Measurements from ENCODE around the gene ZSCAN31.
A peak's percentile ranks its signal among the peaks of the same experiment; 100 is the strongest.
"Not testable (repeated sequence)": the region's sequence is repeated elsewhere in the genome, so short reads cannot be mapped to it uniquely, and the experiment has no call there.

The ZSCAN31 gene

GRCh38 chr6:28353356-28353755 is 17.4 kb upstream of the ZSCAN31 start:
- DNase-seq, result no peak

- DNase-seq, result no peak
These were observed 15.6 kb upstream of the ZSCAN31 start for GRCh38 chr6:28351493-28351925.

- DNase-seq, result no peak
These were observed 15.1 kb upstream of the ZSCAN31 start for GRCh38 chr6:28351087-28351486.

DNA sequence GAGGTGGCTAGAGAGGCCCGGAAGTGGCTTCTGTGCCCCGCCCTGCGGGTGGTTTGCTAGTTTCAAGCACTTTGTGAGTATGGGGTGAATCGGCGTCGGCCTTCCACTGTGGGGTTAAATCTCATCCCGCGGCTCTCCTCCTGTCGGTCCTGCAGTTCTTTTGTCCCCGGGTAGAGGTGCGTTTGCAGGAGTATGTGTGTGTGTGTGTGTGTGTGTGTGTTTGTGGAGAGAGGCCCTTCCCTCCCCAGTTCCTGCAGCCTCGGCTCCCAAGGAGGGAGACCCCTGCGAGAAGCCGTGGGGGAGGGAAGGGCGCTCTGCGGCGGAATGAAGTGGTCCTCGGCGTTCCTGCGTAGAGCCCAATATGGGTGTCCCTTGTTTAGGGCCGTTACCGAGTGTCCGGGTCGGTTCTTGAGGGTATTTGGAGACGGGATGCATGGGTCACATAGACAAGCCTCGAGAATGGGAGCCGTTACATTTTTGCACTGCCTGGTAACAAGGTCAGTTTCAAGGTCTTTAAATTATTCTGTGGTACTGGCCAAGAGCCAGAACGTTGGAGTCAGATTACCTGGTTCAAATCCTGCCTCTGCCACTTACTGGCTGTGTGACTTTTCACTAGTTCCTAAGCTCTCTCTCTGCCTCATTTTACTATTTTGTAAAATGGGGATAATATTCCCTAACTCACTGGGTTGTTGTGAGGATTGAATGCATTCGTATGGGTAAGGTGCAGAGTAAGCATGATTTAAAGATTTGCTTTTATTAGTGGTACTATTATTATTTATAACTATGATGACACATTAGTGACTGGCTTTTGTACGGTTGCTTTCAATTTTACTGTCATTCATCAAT is 14.2 kb upstream of the ZSCAN31 start, which contains the start of gene ZKSCAN3:
Gene ZKSCAN3, plus strand, starts transcription at position 56 of the 846 bp plus-strand sequence. CDS start 9,640 bp downstream, outside the sequence.
- DNase-seq, result peak; percentile 73

GRCh38 chr6:28349344-28349891 is 13.5 kb upstream of the ZSCAN31 start:
- DNase-seq, result no peak

GRCh38 chr6:28347119-28347518 is 11.2 kb upstream of the ZSCAN31 start:
- DNase-seq, result no peak

DNA sequence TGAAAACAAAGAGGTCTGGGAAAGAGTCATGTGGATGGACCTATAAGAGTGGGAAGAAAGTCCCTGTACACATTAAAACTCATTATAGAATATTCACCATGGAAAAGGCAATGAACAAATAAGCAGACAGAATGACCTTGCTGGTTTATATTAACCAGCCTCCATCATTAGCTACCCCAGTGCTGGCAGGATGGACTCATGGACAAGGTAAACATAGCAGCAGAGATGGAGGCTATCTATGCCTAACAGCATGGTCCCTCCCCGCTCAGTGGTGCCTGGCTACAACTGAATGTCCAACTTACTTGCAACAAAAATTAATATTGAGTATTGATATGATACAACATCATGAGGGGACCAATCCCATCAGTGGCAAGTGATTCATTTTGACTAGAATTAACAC is 9.3 kb upstream of the ZSCAN31 start:
- DNase-seq, result no peak

DNA sequence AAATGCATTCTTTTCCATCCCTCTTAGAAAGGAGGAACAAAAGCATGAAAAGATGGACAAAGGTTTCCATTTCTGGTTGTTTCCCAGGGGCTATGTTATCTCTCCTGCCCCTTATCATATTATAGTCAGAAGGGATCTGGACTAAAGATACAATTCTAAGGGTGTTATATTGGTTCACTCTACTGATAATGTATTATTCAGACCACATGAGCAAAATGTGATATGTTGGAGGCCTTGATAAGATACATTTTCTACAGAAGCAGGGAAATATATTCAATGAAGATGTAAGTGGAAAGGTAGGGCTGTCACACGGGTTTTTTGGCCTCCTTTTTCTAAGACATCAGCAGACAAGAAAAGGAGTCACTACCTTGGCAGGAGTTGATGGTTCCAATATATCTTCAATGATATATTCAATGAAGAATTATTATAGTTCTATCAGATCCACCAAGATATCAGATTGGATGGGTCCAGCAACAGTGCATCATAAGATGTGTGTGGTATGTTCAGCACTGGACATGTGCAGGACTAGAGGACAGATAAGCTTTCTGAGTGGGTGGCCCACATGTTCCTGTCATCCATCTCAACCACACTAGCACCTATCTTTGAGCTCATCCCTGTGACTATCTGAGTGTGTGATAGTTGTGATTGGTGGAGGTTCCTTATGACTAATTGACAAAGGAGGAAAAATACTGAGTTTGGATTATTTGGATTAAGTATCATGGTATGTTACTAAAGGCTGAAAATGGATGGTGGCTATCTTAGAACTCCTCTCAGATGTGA is 8.1 kb upstream of the ZSCAN31 start:
- no peak for DNase-seq

DNA sequence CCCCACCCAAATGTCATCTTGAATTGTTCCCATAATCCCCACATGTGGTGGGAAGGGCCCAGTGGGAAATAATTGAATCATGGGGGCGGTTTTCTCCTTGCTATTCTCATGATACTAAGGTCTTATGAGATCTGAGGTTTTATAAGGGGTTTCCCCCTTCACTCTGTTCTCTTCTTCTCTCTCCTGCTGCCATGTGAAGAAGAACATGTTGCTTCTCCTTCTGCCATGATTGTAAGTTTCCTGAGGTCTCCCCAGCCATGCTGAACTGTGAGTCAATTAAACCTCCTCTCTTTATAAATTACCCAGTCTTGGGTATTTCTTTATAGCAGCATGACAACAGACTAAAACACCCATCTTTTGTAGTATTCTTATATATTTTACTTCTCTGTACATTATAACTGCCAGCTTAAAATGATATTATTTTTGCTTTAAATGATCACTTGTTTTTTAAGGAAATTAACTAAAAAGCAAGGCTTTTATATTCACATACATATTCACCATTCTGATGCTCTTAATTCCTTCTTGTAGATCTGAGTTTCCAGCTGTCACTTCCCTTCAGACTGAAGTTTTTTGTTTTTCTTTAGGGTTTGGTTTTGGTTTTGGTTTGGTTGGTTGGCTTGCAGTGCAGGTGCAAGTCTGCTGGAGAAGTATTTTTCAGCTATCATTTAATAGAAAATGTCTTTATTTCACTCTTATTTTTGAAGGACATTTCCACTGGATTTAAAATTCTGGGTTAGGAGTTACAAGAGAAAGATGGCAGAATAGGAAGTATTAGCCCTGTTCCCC is 4.6 kb upstream of the ZSCAN31 start:
- DNase-seq, result no peak

GRCh38 chr6:28337121-28337520 is 1.2 kb upstream of the ZSCAN31 start:
- no peak for DNase-seq

GRCh38 chr6:28336284-28337120 is 554 bp upstream of the ZSCAN31 start:
- peak; percentile 35 for DNase-seq

- no peak for DNase-seq
These were observed 846 bp downstream of the ZSCAN31 start for GRCh38 chr6:28335040-28335563.

DNA sequence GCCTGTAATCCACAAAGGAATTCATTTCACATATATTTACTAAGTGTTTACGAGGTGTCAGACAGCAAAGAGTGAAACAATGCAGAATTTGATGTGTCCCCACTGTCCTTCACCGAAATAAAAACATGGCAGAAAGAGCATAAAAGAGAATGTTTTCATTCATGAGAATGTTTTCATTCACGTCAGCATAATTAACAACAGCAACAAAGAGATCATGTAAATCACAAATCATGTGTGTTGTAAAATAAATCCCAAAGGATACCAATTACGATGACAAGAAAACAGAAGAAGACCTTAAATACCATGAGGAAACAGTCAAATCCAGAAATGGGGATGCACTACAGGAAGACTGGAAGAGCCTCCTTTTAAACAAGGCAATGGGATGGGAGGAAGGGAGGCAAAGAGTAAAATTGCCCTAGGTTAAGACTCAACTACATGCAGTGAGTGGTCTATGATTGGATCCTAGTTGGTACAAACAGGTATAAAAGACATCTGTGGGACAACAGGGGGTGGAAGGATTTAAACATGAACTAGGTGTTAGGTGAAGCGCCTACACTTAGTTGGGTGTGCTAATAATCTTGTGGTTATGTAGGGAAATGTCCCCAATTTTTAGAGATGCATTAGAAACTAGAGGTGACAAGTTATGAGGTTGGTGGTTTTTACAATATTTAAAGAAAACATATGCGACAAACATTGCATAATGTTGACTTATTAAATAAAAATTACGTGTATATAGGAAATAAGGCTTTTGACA is 1.5 kb downstream of the ZSCAN31 start:
- no peak for DNase-seq

- DNase-seq, result no peak
These were observed 2.3 kb downstream of the ZSCAN31 start for GRCh38 chr6:28333599-28334018.

DNA sequence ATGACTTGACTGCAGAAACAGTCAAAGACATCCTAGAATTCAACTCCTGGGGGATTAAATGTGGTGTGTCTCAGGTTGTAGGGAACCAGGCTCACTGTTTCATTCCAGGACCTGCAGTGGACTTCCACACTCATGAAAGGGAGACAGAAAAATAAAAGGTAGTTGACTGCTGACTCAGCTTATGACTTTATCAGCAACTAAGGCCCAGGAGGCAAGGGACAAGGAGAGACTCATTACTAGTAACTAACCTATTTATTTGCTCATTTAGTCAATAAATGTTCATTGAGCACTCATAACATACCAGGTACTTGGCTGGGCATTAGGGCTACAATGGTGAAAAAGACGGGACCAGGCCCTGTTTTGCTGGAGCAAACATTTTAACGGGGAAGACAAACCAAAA is 2.9 kb downstream of the ZSCAN31 start:
- no peak for DNase-seq

GRCh38 chr6:28330041-28330440 is 5.9 kb downstream of the ZSCAN31 start:
- no peak for DNase-seq

DNA sequence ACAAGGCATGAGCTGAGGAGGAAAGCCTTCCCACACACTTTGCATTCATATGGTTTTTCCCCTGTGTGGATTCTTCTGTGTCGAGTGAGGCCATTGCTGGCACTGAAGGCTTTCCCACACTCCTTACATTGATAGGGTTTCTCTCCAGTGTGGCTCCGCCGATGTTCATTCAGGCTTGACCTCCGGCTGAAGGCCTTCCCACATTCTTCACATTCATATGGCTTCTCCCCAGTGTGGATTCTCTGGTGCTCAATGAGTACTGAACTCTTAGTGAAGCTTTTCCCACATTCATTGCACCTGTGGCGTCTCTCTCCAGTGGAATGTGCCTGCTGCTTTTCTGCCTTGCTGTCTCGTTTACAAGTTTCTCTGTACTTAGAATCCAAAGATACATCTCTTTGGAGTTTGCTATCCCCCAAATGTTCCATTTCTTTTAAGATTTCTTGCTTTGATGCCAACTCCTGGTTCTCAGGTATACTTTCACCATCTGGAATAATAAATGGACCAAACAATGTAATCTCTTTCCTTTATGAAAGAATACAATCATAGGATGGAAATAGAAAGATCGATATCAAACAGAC is 9.5 kb downstream of the ZSCAN31 start:
- DNase-seq, result no peak

GRCh38 chr6:28323813-28324424 is 12.0 kb downstream of the ZSCAN31 start:
- DNase-seq, result no peak

GRCh38 chr6:28322661-28323060 is 13.3 kb downstream of the ZSCAN31 start:
- DNase-seq, result no peak

DNA sequence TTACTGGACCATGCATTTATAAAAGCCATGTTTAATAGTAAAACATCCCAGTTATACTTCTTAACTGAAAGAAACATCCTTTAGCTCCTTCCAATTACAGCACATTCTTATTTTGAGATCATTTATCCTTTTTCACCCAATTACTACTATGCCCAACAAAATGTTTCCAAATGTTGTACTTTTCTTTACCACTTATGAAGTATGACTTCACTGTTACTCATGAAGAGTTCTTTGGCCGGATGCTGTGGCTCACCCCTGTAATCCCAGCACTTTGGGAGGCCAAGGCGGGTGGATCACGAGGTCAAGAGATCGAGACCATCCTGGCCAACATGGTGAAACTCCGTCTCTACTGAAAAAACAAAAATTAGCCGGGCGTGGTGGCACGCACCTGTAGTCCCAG is 18.1 kb downstream of the ZSCAN31 start:
- not testable (repeated sequence) for DNase-seq
